Measurements from ENCODE around the gene ATP1B4.

Gene ATP1B4

GRCh38 chrX:120358737-120359456 is 3.0 kb upstream of the ATP1B4 start:
- TF ChIP-seq CTCF (conservative IDR thresholded peaks at IDR 0.05): no peak
- no peak overlapping the region for H3K27ac ChIP-seq

DNA sequence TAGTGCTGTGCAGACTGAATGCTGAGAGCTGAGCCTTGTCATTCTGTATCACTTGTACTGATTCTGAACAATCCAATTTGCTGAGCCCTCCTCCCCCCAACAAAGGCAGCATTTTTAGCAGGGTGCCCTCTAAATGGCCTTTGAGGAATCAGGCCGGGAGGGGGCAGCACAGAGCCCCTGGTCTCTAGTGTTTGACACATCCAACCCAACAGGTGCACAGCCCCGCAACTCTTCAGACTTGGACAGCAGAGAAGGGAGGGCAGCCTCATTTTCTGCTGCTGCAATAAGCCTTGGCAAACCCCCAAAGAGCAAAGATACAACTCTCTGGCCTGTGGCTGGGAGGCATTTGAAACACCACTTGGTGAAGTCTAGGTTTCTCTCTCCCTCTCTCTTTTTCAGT is 3.4 kb downstream of the ATP1B4 start:
- no peak for TF ChIP-seq CTCF (conservative IDR thresholded peaks at IDR 0.05)
- no peak overlapping the region for H3K27ac ChIP-seq

DNA sequence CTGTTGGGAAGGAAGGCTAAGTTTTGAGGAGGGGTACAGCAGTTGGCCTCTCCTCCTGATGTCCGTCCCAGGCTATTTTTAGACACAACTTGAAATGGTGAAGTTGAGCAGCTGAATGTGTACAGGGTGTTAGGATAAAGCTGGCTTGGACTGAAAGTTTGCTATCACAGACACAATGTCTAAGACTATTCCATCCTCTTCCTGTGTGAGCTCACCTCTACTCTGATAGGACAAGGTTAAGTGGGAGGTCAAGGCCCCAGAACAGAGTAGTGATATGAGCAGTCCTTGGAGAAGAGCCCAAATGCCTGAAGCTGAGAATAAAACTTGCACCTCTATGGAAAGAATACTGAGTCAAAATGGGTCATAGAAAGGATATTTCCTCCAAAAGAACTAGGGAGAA is 4.1 kb downstream of the ATP1B4 start:
- H3K27ac ChIP-seq: no peak overlapping the region
- no peak for TF ChIP-seq CTCF (conservative IDR thresholded peaks at IDR 0.05)

DNA sequence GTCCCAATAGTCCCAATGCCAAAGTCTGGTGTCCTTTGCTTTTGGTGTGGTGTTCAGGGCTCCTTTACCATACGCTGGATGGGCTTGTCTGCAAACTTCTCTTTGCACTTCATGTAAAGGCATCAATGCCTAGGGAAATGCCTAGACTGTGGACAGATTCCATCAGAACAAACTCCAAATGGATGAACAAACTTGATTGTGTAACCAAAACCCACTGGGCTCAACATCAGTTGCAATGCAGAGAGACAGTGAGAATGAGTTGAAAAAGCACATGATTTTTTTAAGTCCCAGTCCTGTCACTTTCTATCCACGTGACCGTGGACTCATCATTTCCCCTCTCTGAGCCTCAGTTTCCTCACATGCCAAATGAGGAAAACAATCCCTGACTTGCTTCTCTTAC is 4.9 kb downstream of the ATP1B4 start:
- TF ChIP-seq CTCF (conservative IDR thresholded peaks at IDR 0.05): no peak
- no peak overlapping the region for H3K27ac ChIP-seq

DNA sequence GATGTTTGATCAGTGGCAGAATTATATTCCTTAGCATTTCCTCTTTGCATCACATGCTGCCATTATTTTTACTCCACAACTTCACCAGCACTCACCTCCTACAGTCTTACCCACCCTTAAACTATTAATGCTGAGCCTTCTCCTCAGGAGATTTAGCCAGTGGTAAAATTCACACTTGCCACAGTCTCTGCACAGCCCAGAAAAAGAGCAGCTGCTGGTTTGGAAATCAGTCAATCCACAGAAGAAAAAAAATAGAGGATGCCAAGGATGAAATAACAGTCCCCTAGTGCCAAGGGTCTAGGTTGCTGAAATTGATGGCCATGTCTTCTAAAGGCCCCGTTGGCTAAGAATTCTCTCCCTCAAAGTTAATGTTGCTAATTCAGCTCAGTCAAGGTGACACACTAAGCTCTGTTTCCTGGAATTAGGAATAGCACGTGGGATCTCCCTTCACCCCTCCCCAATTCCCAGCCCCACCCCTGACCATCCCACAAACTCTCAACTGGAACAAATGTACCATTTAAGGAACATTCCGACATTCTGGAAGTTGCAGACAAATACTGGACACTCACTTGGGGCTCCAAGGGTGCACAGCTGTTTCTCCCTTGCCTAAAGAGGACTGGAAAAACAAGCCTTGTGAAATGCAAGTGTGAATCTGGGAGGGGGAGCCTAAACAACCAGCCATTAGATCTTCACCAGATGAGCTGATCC is 5.7 kb downstream of the ATP1B4 start:
- no peak for TF ChIP-seq CTCF (conservative IDR thresholded peaks at IDR 0.05)
- no peak overlapping the region for H3K27ac ChIP-seq

DNA sequence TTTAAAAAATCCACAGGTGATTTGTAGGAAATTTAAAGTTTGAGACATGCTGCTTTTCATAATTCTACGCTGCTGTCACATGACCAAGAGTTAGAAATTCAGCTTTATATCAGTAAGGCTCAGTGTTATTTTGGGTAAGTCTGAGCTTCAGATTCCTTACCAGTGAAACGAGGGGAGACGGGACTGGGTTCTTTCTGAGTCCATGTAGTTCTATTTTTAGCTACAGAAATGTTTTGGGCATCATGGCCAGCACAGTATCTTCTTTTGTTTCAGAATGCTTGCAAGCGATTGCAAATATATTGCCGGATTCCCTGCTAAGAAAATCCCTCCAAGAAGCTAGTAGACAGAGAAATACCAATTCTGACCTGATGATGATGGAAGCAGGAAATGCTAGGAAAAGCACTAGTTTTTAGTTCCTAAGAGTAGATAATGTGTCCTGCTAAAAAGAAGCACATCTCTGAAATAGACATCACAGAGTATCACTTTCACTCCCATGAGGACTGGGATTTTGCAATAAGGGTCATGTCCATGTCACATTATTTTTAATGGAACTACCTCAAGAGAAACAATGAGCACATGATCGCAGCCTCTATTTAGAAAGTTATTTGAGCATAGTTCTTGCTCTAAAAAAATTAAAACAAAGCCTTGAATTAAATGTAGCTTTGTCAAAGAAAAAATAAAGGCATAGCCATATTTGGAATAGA is 10.9 kb downstream of the ATP1B4 start:
- TF ChIP-seq CTCF (conservative IDR thresholded peaks at IDR 0.05): no peak
- H3K27ac ChIP-seq: no peak overlapping the region

DNA sequence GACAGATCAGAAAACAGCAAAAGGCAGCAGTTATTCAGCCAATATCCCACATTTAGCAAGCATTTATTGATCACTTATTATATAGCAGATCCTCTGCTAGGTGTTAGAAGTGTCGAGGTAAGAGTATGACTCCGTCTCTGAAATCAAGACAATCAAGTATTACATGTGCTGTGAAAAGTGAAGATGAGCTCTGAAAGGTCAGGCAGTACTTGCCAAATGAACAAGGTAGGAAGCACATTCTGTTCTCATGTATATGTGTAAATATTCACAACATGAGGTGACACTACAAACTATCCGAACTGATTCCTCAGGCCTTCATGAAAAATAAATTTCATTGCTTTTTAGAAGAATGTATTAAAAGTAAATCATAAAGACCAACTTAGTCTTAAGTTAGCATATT is 15.3 kb downstream of the ATP1B4 start:
- TF ChIP-seq CTCF (conservative IDR thresholded peaks at IDR 0.05): no peak
- H3K27ac ChIP-seq: no peak overlapping the region
